Measurements from ENCODE around the gene SYT7.
A peak's percentile ranks its signal among the peaks of the same experiment; 100 is the strongest.
"Not testable (repeated sequence)": the region's sequence is repeated elsewhere in the genome, so short reads cannot be mapped to it uniquely, and the experiment has no call there.

Gene SYT7

DNA sequence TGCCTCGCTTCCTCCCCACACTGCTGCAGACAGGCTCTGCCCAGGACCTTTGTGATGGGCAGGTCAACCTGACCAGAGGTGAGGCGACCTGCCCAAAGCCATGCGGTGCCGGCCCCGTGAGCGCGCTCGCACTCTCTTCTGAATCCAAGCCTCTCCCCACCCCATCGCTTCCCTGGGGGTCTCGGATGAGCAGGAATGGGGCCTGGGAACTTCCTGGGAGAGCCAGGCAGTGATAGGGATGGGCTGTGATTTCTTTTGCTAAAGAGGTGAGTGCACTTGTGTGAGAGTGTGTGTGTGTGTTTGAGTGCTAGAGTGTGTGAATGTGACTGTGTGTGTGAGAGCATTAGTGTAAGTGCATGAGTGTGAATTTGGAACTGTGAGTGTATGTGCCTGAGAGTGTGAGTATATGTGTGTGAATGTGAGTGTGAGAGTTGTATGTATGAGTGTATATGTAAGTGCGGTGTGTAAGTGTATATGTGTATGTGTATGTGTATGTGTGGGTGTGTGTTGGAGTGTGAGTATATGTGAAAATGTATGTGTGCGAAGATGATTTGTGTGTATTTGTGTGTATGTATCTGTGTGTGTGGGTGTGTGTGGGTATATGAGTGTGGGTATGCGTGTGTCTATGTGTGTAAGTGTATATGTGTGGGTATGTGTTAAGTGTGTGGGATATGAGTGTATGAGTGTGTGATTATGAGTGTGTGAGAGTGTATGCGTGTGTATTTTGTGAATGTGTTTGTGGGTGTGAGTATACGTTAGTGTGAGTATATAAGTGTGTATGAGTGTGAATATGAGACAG is 84.1 kb downstream of the SYT7 start:
- DNase-seq (ENCODE audit: low spot score), result no peak

DNA sequence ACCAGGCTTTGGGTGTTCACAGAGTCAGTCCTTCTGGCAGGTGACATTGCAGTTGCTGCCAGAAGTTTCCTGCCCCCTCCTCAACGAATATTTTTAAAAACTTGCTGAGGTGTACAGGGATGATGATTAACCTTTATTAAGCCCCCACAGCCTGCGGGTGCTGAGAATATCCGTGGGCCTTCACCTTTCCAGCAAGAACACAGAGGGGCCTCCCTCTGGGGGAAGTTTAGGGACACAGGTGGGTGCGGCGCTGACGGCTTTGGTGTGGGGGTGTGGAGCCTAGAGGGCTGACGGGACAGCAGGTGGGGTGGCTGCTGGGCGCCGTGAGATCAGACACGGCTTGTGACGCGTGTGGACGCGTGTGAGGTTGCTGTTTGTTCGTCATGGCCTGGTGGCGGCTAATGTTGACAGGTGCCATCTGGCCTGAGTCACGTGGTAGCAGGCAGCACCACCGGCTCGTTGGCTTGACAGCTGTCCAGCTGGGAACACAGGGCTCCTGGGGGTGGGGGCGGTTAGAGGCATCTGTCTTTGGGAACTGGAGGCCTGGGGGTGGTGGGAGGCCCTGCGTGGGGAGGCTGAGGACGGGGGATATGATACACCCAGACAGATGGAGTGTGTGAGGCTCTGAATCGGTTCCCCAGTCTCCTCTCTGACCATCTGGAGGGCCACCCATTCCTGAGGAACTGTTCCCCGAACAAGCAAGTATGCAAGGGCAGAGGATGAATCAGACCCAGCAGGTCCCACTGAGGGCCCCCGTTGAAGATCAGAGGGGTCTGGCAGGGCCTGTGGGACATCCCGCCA is 84.9 kb downstream of the SYT7 start:
- DNase-seq (ENCODE audit: low spot score), result no peak

DNA sequence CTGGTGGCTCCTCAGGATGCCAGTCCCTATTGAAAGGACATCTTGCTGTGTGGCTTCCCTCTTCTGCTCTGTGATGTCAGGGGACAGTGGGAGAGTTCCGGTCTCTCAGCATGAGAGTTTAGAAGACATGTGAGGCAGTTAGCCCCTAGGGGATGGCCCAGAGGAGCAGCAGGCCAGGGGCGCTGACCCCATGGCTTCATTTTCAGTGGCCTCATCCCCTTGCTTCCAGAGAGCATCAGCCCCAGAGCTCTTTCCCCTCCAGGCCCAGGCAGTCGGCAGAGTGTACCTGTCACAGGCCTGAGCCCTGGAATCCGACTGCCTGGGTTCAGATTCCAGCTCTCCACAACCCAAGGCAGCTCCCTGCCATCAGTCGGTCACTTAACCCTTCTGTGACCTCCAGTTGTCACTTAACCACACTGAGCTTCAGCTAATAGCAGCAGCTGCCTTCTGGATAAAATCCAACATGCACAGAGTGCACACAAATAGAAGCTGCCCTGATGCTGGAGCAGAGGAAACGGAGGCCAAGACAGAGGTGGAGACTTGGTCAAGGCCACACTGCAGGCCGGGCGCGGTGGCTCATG is 86.4 kb downstream of the SYT7 start:
- no peak for DNase-seq (ENCODE audit: low spot score)

DNA sequence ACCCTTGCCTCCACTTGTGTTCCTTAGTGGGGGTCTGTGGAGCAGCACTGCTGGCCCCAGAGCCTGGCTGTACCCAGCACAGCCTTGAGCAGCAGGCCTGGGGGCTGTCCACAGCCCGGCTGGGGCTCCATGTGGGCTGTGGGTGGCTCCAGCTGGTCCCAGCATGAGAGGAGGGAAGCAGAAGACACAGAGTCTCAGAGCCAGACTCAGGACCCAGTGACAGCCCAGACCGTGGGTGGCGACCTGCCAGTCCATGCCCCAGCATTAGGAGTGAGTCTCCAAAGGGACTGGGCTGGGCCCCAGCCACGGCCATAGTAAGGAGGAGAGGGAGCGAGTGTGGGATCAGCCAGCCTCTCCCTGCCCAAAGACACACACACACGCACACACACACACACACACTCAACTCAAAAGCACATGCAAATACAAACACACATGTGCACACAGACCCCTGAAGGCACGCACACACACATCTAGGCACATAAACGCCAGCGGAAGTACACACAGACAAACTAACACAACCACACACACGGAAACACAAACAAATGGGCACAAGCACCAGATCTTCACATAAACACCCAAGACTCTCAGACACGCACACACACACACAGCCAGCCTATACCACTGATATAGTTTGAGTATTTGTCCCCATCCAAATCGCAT is 89.0 kb downstream of the SYT7 start:
- DNase-seq (ENCODE audit: low spot score), result no peak

DNA sequence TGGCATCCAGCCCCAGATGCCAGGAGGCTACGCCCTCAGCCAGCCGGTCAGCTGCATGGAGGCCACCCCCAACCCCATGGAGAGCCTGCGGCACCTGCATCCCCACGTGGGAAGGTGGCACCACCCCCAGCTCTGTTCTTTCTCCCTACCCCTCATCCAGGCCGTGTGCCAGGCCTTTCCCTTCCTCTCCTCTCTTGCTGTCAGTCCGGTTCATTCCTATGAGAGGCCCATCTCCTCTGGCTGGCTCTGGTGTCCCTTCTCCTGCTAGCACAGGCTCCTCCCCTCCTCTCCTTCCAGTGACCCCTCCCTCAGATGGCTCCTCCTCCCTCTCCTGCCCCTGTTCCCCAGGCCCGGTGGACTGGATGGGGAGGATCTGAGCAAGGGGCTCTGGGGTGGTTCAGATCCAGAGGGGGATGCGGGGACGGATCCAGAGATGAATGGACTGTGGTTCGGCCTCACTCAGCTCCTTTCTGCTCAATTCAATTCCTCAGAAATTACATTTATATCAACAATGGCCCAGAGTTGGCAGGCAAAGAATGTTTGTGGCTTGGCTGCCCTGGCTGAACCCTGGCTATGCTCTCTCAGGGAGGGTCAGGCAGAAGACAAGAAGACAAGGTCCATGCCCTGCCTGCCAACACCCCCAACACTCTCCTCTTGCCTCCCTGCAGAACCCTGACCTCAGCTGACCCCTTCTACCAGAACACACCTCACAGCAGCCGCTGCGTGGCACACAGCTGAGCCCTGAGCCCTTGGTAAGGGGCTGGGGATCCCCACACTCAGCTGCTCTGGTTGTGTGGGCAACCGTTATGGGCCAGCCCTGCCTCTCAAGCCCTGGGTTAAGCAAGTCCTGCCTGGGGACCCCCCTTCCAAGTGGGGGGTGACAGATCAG is 90.8 kb downstream of the SYT7 start:
- DNase-seq (ENCODE audit: low spot score), result no peak

DNA sequence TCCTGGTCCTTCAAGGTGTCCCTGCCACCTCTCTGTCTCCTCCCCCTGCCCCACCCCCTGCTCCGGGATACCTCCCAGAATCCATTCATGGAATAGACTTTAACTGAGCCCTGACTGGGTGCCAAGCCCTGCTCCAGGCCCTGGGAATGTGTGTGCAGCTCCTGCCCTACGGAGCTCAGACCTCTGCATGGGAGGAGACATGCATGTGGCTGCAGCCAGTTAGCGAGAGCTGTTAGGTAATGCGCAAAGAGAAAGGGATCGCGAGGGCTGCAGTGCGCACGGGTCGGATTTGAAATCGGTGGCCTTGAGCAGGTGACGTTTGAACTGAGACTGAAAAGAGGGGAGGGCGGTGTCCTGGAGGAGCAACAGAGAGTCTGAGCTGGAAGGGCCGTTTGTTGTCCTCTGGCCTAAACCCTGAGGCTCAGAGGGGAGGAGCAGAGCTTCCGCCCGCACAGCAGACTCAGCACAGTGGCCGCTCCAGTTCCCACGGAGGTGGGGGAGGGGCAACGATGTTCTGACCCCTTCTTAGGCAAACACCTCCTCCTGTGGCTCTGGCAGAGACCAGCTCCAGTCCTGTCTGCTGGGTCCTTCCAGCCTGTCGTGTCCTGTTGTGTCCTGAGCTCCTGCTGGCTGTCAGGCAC is 92.1 kb downstream of the SYT7 start:
- DNase-seq (ENCODE audit: low spot score), result no peak

DNA sequence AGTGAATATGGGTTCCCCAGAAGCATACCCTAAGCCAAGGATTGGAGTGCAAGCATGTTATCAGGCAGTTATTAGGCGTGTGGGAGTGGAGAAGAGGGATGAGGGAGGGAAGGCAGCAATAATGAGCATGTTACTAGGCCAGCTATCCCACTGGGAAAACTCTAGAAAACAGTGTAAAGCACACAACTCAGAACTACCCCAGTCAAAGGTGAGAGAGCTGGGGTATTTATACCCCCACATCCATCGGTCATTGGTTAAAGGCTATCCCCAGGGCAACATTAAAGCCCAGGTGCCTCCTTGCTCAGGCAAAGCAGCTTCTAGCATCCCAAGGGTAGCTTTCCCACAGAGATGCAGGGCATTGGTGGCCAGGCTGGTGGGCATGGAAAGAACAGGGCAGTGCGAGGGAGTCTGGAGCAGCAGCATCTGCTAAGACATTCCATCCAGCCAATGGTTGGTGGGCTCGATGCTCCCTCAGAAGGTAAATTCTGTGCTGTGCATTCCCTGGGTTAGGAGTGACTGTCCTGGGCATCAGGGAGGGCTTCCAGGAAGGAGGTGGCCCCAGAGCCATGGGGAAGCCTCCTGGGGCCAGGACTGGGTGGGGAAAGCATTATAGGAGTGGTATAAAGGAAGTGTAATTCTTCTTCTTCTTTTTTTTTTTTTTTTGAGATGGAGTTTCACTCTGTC is 93.4 kb downstream of the SYT7 start:
- no peak for DNase-seq (ENCODE audit: low spot score)

DNA sequence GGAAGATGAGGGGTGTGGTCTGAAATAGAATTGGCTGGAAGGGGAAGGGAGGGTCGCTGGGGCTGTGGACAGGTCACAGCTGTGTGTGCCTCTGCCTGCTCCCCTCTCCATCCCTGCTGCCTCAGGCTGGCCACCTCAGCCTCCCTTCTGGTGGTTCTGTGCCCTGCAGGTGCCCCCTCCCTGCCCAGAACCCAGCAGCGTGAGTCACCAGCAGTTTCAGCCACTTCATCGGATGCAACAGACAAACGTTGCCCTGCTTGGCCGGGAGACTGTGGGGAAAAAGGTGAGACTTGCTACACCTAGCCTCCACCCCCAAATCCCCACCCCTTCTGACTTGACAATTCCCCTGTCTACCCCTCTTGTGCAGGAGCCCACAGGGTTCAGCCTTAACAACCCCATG is 94.1 kb downstream of the SYT7 start:
- DNase-seq (ENCODE audit: low spot score), result no peak

DNA sequence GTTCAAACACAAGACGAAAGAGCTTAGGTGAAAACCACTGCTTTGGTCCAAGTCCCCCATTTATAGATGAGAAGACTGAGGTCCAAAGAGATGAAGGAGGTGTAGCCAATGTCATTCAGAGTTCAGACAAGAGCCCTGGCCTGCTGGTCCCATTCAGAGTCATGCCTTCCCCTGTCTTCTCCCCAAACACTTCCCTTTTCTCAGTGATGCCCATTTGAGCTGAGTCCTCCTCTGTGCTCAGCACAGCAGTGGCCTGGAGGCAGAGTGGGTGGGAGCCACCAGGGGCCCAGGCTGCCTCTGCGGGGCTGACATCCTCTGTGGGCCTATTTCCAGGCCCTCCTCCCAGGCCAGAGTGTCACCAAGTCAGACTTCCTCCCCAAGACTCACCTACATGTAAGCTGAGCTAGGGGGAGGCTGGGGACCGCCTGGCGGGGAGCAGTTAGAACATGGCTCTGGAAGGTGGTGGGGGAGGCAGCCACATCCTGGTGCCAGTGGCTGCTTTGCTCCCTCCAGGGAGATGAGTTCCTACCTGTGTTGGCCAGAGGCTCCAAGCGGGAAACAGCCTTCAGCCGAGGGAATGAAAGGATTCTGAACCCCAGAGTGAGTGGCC is 94.8 kb downstream of the SYT7 start:
- no peak for DNase-seq (ENCODE audit: low spot score)

DNA sequence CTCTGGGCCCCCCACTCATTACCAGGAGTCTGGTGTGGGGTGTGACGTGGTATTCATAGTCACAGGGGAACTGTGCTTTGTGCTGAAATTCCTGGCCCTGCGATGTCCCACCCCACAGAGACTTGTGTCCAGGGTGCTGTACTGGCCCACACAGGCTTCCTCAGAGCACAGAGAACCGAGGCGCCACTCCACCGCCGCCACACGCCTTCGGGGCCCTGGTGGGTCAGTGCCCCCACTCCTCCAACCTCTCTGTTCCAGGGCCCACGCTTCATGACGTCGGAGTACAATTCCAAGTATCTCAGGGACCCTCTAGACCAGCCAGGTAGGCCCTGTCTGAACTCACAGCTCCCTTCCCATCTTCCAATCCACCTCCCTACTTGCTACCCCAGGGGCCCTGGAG is 95.8 kb downstream of the SYT7 start:
- no peak for DNase-seq (ENCODE audit: low spot score)

DNA sequence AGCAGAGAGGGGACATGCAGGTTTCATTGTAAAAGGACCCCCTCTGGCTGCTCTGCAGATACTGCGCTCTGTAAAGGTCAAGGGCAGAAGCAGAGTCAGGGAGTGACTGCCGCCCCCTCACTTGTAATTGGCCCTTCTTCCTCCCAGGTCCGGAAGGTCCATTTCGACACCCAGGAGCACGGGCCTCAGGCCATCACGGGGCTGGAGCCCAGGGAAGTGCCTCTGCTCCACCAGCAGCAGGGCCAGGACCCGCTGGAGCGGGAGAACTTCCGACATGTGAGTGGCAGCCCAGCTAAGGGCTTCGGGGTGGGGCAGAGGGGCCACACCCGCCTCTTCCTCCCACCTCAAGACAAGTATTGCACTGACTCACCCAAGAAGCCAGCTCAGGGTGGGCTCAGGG is 96.3 kb downstream of the SYT7 start:
- no peak for DNase-seq (ENCODE audit: low spot score)

DNA sequence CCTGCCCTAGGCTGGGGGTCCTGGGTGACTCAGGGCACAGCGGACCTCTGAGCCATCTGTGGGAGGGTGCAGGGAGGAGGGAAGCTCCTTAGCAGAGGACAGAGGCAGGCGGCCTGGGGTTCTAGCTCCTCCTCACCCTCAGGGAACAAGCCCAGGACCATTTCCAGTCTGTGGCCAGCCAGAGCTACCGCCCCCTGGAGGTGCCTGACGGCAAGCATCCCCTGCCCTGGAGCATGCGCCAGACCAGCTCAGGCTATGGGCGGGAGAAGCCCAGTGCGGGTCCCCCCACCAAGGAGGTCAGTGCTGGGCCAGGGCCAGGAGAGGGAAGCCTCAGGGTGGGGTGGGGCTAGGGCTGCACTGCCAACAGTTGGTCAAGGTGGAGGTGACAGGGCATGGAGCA is 98.4 kb downstream of the SYT7 start:
- DNase-seq (ENCODE audit: low spot score), result peak; percentile 43

DNA sequence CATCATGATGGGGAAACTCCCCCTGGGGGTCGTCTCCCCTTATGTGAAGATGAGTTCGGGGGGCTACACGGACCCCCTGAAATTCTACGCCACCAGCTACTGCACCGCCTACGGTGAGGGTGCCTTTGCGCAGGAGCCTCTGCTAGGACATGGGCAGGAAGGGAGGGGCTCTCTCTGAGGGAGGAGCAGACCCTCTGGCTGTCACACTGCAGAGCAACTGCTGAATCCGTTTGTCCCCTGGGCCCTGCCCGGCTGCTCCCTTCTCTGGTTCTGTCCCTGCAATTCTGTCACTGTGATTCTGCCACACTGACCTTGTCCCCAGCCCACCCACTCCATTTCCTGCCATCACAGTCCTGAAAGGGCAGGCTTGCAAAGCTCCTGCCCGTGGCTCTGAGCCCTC is 99.1 kb downstream of the SYT7 start:
- no peak for DNase-seq (ENCODE audit: low spot score)

DNA sequence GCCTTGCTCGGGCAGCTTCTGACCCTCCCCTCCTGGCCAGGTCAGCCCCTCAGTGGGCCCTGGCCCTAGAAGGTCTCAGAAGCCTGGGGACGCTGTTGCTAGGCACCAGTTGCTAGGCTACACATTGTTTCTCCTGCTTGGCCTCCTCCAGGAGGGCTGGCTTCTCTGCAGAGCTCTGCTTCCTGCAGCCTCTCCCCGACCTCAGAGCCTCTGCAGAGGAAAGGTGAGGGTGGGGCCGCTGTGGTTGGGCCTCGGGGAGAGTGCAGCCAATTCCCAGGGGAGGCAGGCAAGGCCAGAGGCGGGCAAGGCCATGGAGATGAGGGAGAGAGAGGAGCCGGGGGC is 99.9 kb downstream of the SYT7 start:
- no peak for DNase-seq (ENCODE audit: low spot score)

DNA sequence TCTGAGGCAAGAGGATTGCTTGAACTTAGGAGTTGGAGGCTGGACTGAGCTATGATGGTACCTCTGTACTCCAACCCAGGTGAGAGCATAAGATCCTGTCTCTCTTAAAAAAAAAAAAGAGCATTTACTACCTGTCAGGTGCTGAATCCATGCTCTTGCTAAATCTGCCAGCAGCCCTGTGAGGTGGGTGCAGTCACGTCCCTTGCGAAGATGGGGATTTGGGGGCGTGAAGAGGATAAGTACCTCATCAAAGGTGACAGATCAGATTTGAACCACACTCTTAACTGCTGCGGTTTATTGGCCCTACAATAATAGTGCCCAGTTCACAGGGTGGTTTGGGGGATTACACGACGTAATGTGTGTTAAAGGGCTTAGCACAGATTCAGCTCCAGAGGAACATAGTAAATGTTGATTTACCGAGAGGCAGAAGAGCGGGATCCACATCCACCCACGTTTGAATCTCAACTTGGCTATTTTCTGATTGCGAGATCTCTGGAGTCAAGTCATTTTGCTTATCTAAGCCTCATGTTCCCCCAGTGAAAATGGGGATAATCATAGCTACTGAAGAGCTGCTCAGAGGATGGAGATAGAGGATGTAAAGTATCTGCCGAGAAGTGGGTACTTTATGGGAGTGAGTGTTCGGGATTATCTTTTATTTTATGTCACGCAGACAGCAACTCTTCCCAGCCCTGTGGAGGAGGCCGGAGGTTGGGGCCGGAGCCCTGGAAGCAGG is 100.4 kb downstream of the SYT7 start:
- no peak for DNase-seq (ENCODE audit: low spot score)

DNA sequence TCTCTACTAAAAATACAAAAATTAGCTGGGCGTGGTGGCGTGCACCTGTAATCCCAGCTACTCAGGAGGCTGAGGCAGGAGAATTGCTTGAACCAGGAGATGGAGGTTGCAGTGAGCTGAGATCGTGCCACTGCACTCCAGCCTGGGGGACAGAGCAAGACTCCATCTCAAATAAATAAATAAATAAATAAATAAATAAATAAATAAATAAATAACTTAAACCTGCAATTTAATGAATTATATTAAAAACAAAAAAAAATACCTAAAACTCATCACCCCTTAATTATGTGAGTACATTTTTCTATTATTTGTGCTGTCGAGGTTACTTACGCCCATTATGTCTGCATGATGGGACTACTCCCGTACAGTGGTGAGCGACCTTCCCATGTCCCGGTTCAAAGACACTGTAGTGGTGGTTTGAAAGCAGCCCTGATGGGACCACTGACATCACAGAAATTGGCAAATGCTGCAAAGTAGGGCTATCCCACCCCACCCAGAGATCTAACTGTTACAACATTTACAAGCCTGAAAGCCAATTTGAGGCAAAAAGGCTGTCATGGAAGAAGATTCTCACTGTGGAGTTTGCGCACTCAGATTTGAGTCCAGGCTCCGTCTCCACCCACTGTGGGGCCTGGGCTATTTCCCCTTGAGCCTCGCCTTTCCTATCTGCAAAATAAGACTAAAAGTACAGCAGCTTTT is 101.4 kb downstream of the SYT7 start:
- DNase-seq (ENCODE audit: low spot score), result not testable (repeated sequence)

DNA sequence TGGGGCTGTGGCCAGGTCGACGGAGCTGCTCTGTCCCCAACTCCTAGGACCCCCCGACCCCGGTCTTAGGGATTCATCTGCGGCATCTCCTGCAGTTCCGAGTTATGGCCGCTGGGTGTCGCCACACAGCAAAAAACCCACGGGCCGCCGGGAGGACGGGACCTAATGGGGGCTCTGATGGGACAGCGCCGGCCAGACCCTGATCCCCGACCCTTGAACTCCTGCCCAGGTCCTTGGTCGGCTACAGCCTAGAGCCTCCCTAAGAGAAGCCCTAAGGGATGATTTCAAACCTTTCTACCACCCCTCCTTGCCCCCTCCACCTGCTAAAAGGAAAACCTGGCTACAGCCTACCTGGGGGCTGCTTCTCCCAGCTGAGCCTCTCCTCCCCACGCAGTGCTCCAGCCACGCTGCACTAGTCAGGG is 103.1 kb downstream of the SYT7 start:
- DNase-seq (ENCODE audit: low spot score), result peak; percentile 77

DNA sequence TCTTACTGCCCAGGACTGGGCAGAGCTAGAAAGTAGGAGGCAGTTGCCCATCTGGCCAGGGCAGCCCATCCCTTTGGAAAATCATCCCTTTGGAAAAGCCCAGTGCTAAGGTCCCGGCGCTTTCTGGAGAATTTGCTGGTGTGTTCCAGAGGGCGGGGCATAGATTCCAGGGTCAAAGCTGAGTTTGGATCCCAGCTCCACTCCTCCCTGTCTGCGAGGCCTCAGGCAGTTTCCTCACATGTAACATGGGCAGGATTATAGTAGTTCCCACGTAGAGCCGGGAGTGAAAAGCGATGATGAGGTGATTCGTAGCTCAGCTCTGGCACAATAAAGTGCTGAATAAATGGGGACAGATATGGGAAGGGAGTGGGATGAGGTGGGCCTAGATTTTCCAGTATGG is 103.8 kb downstream of the SYT7 start:
- DNase-seq (ENCODE audit: low spot score), result no peak

DNA sequence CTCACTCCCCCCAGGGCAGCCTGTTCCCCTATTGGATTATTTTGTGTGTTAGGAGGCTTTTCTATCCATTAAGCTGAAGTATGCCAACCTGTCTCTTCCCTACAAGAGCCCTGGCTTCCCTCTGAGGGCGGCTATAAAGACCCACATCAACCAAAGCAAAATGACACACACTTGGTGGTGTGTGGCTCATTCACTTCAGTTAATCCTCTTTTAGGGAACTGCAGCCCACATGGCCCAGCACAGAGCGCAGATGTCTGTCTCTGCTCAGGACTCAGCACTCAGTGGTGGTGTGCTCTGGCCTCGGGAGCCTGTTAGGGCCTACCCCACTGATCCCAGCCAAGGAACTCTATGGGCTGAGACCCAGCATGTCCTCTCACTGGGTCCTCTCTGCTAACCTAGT is 104.5 kb downstream of the SYT7 start:
- no peak for DNase-seq (ENCODE audit: low spot score)
